ENCODE results near the gene PYY.
"Not testable (repeated sequence)": the region's sequence is repeated elsewhere in the genome, so short reads cannot be mapped to it uniquely, and the experiment has no call there.

PYY gene

DNA sequence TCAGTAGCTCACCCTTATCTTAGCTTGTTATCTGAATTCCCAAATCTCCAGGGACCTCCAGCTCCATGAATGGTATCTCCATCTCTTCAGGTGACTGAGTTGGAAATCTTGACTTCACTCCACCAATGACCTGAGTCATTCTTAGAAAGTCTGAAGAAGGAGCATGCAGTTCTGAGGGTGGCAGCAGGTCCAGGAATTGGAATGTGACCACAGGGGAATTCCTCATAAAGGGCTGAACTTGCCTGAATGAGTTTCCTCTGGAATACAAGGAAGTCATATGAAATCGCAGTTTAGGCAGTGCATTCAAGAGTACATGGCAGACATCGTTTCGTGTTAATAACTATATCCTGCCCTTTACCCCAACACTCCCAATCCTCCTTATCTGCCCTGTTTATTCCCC, 12.5 kb upstream of the PYY start:
- Mint-ChIP-seq H3K27ac (no peak overlapping the region), H3K36me3 (no peaks in the 10 kb centered on the region), H3K9me3 (no peaks in the 10 kb centered on the region), H3K4me3 (no peak overlapping the region), H3K4me1 (no peaks in the 10 kb centered on the region)
- DNase-seq (ENCODE audit: low spot score in 2 of 2) (no peak), ATAC-seq (no peak)

DNA sequence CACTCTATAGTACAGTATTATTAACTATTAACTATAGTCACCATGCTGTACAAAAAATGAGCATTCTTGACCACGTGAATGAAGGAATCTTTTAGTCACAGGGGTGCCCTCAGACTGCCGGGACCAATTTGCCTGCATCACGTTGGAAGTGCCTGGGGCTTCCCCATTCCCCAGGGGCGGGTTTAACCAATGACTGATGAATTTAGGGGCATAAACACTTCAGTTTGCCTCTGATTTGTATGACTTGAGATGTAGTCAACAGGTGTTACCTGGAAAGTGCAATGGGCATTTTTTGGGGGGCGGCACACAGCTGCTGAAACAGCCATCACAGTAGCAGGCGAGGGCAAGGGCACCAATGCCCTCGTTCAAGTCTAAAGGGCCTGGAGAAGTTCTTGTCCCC, 8.7 kb upstream of the PYY start:
- no peak overlapping the region for H3K4me3 Mint-ChIP-seq
- no peak for DNase-seq (ENCODE audit: low spot score in 2 of 2)
- H3K4me1 Mint-ChIP-seq, result no peaks in the 10 kb centered on the region
- H3K36me3 Mint-ChIP-seq, result no peaks in the 10 kb centered on the region
- no peaks in the 10 kb centered on the region for H3K9me3 Mint-ChIP-seq
- no peak for ATAC-seq
- H3K27ac Mint-ChIP-seq, result no peak overlapping the region

DNA sequence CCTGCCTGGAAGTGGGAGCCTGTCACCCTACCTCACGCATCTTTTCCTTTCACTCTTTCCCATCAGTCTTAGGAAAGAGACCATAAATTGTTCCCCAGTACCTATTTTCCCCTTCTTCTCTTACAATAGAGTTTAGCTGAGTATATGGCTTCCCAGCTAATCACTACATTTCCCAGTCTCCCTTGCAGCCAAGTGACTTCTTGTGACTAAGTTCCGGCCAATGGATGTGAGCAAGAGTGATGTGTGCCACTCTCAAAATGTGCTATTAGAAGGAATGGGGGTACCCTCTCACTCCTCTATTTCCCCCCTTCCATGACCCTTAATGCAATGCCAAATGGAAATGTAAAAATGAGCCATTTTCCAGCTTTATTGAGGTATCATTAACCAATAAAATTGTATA, 8.2 kb upstream of the PYY start:
- Mint-ChIP-seq H3K4me1 (no peaks in the 10 kb centered on the region), H3K4me3 (no peak overlapping the region), H3K27ac (no peak overlapping the region), H3K9me3 (no peaks in the 10 kb centered on the region), H3K36me3 (no peaks in the 10 kb centered on the region)
- ATAC-seq (no peak), DNase-seq (ENCODE audit: low spot score in 2 of 2) (no peak)

DNA sequence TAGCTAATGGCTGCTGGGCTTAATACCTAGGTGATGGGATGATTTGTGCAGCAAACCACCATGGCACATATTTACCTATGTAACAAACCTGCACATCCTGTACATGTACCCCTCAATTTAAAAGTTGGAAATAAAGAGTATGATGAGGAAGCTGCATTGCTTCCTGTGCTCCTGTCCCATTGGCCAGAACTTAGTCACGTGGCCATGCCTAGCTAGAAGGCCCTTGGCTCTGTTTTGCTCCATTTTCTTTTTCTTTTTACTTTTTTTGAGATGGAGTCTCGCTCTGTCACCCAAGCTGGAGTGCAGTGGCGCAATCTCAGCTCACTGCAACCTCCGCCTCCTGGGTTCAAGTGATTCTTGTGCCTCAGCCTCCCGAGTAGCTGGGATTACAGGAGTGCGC, 7.6 kb upstream of the PYY start:
- not testable (repeated sequence) for H3K4me1 Mint-ChIP-seq; H3K36me3 Mint-ChIP-seq; DNase-seq (ENCODE audit: low spot score in 2 of 2); ATAC-seq; H3K9me3 Mint-ChIP-seq; H3K27ac Mint-ChIP-seq; H3K4me3 Mint-ChIP-seq

DNA sequence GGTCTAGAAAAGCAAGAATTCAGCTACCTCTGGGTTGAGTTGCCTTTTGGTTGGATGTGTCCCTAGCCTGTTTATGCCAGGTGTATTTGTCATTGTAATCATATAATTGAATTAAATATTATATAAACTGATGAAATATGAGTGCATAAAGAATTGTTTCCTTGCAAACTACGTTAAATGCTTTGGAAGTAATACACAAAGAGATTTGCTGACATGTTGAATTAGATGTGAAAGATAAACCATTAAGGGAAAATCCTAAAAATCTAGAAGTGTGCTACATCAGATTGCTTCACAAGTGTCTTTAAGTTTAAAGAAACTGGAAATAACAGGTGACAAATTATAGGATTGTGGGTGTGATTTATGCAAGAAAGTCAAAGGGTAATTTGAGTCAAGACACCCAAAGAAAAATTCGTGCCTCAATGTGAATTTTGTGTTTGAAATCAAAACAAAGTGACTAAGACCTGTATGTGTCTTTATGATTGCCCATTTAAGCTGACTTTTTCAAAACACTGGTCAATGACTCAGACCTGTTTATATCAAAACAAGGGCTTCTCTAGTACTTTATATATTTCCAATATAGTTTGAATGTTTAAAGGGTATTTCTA, 5.1 kb upstream of the PYY start:
- H3K4me1 Mint-ChIP-seq, result no peaks in the 10 kb centered on the region
- H3K9me3 Mint-ChIP-seq, result no peaks in the 10 kb centered on the region
- DNase-seq (ENCODE audit: low spot score in 2 of 2) (no peak), ATAC-seq (peak; percentile 82)
- H3K36me3 Mint-ChIP-seq, result no peaks in the 10 kb centered on the region
- no peak overlapping the region for H3K27ac Mint-ChIP-seq
- H3K4me3 Mint-ChIP-seq, result no peak overlapping the region

DNA sequence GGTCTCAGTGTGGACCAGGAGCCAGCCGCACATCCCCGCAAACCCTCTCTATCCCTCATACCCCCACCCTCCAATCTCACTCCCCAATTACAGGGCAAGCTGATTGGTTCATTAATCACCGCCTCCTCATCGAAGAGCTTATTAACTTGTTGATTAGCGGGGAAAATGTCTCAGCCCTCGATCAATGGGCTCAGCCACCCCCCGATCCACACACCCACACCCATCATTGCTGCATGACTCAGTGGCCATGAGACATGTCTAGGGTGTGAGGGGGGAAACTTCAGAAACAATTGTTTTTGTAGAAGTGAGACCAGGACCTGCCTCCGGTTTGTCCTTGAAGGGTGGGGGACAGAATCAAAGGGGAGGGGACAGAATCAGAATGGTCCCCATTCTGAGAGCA, 2.5 kb upstream of the PYY start:
- Mint-ChIP-seq H3K36me3 (no peaks in the 10 kb centered on the region), H3K9me3 (no peaks in the 10 kb centered on the region), H3K4me3 (no peak overlapping the region), H3K27ac (no peak overlapping the region), H3K4me1 (peaks cover 11% of the 10 kb centered on the region)
- no peak for ATAC-seq
- DNase-seq (ENCODE audit: low spot score in 2 of 2), result no peak

DNA sequence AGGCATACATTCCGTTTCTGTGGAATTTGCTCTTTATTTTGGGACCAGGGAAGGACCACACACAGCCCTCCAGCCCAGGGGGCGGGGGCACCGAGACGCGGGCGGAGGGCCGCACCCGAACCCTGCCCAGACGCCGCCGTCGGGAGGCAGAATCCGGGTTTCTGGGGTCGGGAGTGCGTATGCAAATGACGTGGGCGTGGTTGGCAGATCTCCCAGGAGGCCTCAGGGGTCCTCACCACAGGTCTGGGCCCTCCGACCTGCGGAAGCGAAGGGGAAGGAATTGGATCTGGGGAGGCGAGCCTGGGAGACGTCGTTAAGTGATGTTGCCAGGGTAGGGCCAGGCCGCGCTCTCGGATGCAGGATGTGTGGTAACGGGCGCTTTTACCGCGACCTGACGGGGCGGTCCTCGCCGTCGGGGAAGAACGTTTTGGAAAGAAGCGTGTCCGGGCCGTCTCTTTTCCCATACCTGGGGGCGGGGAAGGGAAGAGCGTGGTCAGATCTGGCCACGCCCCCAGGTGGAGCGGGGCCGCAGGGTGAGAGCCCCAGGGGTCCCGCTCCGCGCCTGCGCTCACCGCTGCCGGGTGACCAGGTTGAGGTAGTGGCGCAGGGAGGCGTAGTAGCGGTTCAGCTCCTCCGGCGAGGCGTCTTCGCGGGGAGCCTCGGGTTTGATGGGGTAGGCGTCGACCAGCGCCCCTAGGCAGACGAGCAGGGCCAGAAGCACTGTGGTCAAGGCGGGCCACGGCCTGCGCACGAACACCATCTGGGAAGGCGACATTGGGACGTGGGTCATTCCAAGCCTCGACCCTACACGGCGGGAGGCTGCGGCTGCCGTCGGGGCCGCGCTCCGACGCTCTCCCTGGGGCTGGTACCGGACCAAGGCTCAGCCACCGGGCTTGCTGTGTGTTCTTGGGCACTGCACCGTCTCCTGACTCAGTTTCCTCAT, 745 bp downstream of the PYY start:
- H3K36me3 Mint-ChIP-seq, result no peaks in the 10 kb centered on the region
- no peak overlapping the region for H3K27ac Mint-ChIP-seq
- peak overlapping the region; percentile 37 for H3K4me3 Mint-ChIP-seq
- DNase-seq (ENCODE audit: low spot score in 2 of 2), result no peak
- no peak for ATAC-seq
- H3K9me3 Mint-ChIP-seq, result no peaks in the 10 kb centered on the region
- H3K4me1 Mint-ChIP-seq, result peaks cover 11% of the 10 kb centered on the region

DNA sequence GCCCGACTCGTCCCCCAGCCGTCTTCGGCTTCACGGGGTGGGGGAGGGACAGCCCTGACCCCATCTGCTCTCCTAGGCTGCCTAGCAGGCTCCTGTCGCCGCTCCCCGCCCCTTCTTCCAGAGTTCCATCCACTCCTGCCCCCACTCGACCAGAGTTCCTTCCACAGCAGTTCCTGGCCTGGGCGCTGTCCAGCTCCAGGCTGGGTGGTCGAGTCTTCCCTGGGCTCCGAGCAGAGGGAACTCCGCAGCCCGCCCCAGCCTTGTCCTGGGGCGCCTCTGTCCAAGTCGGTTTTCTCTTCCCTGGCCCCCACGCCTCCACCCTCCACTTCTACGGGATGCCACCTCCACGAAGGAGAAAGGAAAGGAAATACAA, 1.4 kb downstream of the PYY start:
- DNase-seq (ENCODE audit: low spot score in 2 of 2) (no peak), ATAC-seq (no peak)
- H3K4me3 Mint-ChIP-seq, result peak overlapping the region; percentile 37
- no peaks in the 10 kb centered on the region for H3K36me3 Mint-ChIP-seq
- no peak overlapping the region for H3K27ac Mint-ChIP-seq
- peaks cover 11% of the 10 kb centered on the region for H3K4me1 Mint-ChIP-seq
- H3K9me3 Mint-ChIP-seq, result no peaks in the 10 kb centered on the region

DNA sequence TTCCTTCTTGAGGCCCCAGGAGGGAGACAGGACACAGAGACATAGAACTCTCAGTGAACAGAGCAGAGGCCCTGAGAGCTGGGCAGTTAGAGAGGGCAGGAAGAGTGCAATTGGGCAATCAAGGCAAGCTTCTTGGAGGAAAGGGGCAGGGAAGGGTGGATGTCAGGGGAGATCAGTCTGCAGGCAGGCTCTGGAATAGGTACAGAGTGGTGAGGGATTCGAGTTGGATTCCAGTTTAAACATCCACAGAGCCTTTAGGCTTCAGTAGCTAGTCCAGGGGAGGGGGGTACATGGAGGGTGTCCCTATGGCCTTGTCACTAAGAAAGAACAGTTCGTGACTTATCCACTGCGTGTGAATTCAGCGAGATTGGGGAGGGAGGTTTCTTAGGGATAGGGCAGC, 2.0 kb downstream of the PYY start:
- H3K9me3 Mint-ChIP-seq, result no peaks in the 10 kb centered on the region
- H3K27ac Mint-ChIP-seq, result no peak overlapping the region
- H3K4me1 Mint-ChIP-seq, result peaks cover 11% of the 10 kb centered on the region
- no peaks in the 10 kb centered on the region for H3K36me3 Mint-ChIP-seq
- no peak overlapping the region for H3K4me3 Mint-ChIP-seq
- no peak for DNase-seq (ENCODE audit: low spot score in 2 of 2)
- ATAC-seq, result no peak

DNA sequence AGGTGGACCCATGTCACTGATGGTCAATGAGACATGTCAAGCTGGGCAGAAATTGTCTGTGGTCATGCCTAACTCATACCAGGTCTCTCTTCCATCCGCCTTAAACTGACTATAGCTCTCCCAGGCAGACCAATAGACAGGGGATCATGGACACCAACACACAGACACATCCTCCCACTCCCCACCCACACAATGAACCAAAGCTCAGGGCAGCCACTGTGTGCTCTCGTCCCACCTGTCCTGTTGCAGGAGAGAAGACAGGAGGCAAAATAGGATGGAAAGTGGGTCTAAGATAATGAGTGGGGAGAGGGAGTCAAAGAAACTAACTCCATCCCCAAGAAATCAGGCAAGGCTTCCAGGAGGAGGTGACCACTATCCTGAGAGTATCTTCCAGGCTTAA, 3.2 kb downstream of the PYY start:
- peaks cover 11% of the 10 kb centered on the region for H3K4me1 Mint-ChIP-seq
- no peak overlapping the region for H3K4me3 Mint-ChIP-seq
- no peak overlapping the region for H3K27ac Mint-ChIP-seq
- no peak for ATAC-seq
- no peak for DNase-seq (ENCODE audit: low spot score in 2 of 2)
- H3K9me3 Mint-ChIP-seq, result no peaks in the 10 kb centered on the region
- H3K36me3 Mint-ChIP-seq, result no peaks in the 10 kb centered on the region

DNA sequence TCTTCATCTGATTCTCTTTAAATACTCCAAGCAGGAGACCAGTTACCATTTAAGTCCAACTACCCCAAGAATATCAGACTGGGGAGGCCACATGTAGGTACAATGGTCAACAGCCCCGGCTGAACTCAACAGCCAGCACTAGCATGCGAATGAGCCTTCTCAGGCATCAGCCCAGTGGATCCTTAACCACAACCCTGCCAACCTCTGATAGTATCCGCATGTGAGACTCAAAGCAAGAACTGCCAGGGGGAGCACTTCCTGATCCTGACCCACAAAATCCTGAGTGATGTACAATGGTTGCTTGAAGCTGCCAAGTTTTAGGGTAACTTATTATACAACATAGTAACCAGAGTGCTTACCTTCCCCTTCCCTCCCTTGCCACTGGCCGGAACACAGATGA, 4.0 kb downstream of the PYY start:
- Mint-ChIP-seq H3K9me3 (no peaks in the 10 kb centered on the region), H3K36me3 (no peaks in the 10 kb centered on the region), H3K27ac (no peak overlapping the region), H3K4me3 (no peak overlapping the region), H3K4me1 (peaks cover 15% of the 10 kb centered on the region)
- ATAC-seq, result no peak
- no peak for DNase-seq (ENCODE audit: low spot score in 2 of 2)

DNA sequence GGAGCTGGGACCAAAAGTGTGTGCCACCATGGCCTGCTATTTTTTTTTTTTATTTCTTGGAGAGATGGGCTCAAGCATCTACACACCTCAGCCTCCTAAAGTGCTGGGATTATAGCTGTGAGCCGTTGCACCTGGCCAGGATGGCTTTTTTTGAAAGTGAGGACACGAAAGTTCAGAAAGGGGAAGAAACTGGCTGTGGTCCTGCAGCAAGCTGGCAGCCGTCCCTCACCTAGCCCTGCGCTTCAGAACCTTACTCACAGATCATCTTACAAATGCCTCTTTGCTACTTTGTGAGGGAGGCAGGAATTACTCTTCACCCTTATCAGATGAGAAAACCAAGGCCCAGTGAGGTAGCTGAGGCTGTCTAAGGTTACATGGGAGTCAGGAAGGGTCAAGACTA, 7.0 kb downstream of the PYY start:
- ATAC-seq (no peak), DNase-seq (ENCODE audit: low spot score in 2 of 2) (no peak)
- Mint-ChIP-seq H3K36me3 (no peaks in the 10 kb centered on the region), H3K27ac (no peak overlapping the region), H3K9me3 (no peaks in the 10 kb centered on the region), H3K4me3 (no peak overlapping the region), H3K4me1 (peaks cover 9% of the 10 kb centered on the region)

DNA sequence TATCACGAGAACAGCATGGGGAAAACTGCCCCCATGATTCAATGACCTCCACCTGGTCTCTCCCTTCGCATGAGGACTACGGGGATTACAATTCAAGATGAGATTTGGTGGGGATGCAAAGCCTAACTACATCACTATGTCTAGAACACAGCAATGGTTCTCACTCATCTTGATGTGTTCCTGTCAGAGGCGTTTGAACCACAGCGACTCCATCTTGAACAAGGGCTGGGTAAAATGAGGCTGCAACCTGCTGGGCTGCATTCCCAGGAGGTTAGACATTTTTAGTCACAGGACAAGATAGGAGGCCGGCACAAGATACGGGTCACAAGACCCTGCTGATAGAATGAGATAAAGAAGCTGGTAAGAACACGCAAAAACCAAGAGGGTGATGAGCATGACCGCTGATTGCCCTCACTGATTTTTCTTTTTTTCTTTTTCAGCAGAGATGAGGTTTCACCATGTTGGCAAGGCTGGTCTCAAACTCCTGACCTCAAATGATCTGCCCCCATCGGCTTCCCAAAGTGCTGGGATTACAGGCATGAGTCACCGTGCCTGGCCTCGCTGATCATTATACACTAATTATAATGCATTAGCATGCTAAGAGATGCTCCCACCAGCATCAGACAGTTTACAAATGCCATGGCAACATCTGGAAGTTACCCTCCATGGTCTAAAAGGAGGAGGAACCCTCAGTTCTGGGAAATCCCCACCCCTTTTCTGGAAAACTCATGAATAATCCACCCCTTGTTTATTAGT, 8.5 kb downstream of the PYY start:
- DNase-seq (ENCODE audit: low spot score in 2 of 2), result no peak
- Mint-ChIP-seq H3K4me3 (no peak overlapping the region), H3K4me1 (peaks cover 9% of the 10 kb centered on the region), H3K9me3 (no peaks in the 10 kb centered on the region), H3K27ac (no peak overlapping the region), H3K36me3 (no peaks in the 10 kb centered on the region)
- ATAC-seq, result no peak

DNA sequence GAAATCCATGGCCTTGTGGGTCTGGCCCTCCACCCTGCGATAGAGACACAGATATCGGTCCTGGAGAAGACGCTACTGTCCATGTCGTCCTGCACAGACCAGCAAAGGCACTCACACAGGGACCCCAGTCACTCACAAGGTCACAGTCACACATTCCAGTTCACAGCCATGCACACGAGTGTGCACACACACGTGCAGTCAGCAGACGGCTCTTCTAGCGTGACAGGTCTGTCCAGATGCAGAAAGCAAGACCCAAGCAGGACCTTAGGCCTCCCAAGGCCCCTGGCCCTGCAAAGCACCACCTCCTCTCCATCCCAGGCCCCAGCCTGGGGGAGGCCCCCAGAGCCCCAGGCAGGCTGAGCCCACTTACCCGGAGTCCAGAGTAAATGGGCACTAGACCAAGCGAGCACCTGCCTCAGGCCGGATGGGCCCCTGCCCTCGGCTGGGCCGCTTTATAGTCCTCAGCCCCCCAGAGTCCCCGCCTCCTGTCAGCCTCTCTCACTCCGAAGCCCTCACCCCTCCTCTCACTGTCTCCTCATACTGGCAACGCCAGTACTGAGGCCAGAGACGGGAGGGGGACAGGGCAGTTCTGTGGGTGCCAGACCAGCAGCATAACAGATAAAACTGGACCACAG, 11.6 kb downstream of the PYY start, which contains the start of gene PPY:
Gene PPY (minus strand): TSS at position 426 of the 635 bp plus-strand sequence. CDS start 822 bp downstream, outside the sequence.
- Mint-ChIP-seq H3K4me1 (peaks cover 19% of the 10 kb centered on the region), H3K36me3 (no peaks in the 10 kb centered on the region), H3K9me3 (no peaks in the 10 kb centered on the region), H3K4me3 (no peak within 1 kb of the TSS), H3K27ac (no peak within 1 kb of the TSS)
- no peak for ATAC-seq
- DNase-seq (ENCODE audit: low spot score in 2 of 2), result no peak

DNA sequence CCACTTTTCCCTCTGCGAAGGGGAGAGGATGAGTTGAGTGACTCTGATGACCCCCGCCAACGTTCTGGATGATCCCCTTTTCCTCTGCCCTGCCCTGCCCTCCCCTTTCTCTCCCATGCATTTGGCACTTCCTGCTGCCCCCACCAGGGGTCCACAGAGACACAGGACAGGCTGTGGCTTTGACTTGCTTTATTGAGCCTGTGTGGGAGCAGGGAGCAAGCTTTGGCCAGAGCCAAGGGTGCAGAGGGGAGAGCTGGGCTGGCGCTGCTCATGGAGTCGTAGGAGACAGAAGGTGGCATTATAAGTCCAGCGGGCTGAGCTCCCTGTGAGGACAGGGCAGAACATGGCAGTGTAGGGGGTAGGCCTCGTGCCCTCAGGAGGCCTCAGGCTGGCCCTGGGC, 13.1 kb downstream of the PYY start:
- Mint-ChIP-seq H3K27ac (no peak overlapping the region), H3K4me1 (peaks cover 21% of the 10 kb centered on the region)
- DNase-seq (ENCODE audit: low spot score in 2 of 2), result no peak

More for the DNA sequence above, 13.1 kb downstream of the PYY start:
- Mint-ChIP-seq H3K9me3 (no peaks in the 10 kb centered on the region), H3K4me3 (no peak overlapping the region), H3K36me3 (no peaks in the 10 kb centered on the region)
- no peak for ATAC-seq
